Suprapubic skin (tissue), 4 donors: ENCODE results near the gene AMTN. TPM values are rescaled to one million over a fixed set of nuclear protein-coding genes. Genes with fewer than 3 reads are reported as not detected.

Experiments
- DNase-seq, 2 donors: peaks; one replicate each; pipeline ENCODE4 v3.0.0-alpha.2; 2019; ENCODE audit warnings: low spot score in 2 of 2
- H3K27ac ChIP-seq: fragments of 200-600 bp; sonication (generic); one replicate; pipeline ENCODE4 v1.5.1; 2019
- H3K27me3 ChIP-seq: fragments of 200-600 bp; sonication (generic); one replicate; pipeline ENCODE4 v1.5.1; 2019
- H3K36me3 ChIP-seq: fragments of 200-600 bp; sonication (generic); one replicate; pipeline ENCODE4 v1.5.1; 2019
- H3K4me1 ChIP-seq: fragments of 200-600 bp; sonication (generic); one replicate; pipeline ENCODE4 v1.5.1; 2019
- H3K4me3 ChIP-seq: fragments of 200-600 bp; sonication (generic); one replicate; pipeline ENCODE4 v1.5.1; 2019; ENCODE audit warnings: mild to moderate bottlenecking
- H3K9me3 ChIP-seq: fragments of 200-600 bp; sonication (generic); one replicate; pipeline ENCODE4 v1.5.1; 2019
- CTCF ChIP-seq, 2 donors: fragments of 200-600 bp in 1 of 2; fragments of 450-650 bp in 1 of 2; sonication (generic) in 1 of 2; IDR thresholded peaks; one replicate each; pipeline ENCODE4 v1.5.1; 2016 to 2019; ENCODE audit warnings: antibody characterized with exemption in 2 of 2, mild to moderate bottlenecking in 1 of 2, moderate library complexity in 1 of 2
- EP300 ChIP-seq: sonication (generic); formaldehyde crosslinking; IDR thresholded peaks from one replicate; pipeline ENCODE4 v1.6.1; 2017; ENCODE audit warnings: antibody characterized with exemption
- POLR2A ChIP-seq, 2 donors: fragments of 450-650 bp; IDR thresholded peaks; one replicate each; pipeline ENCODE4 v1.6.1; 2017; ENCODE audit warnings: antibody characterized with exemption in 2 of 2, mild to moderate bottlenecking in 2 of 2, moderate library complexity in 2 of 2
- POLR2AphosphoS5 ChIP-seq, 3 donors: sonication (generic); formaldehyde crosslinking; IDR thresholded peaks; one replicate each; pipeline ENCODE4 v1.6.1; 2017; ENCODE audit warnings: antibody characterized with exemption in 3 of 3
- WGBS: methylation state at CpG from one replicate; pipeline ENCODE4 v1.1.5; 2018; 5-methylcytosine and 5-hydroxymethylcytosine counted together
- total RNA-seq, 4 donors: library from RNA; depleted of rRNA; stranded (reverse); fragments of >200 nt; gene quantifications; one replicate each; pipeline ENCODE4 v1.1.0, GENCODE V29; 2016

The AMTN gene
- total RNA-seq, 4 donors from 2014 or later: 0.79 to 0.83 TPM; not detected in 2

GRCh38 chr4:70581980-70582379 lies 63.6 kb downstream of the AMTN start:
- Histone ChIP-seq H3K4me1 (no peaks in the 10 kb centered on the region), H3K36me3 (no peaks in the 10 kb centered on the region), H3K4me3 (no peak overlapping the region), H3K27ac (no peak overlapping the region), H3K9me3 (no peaks in the 10 kb centered on the region), H3K27me3 (no peaks in the 10 kb centered on the region)
- DNase-seq: no peak
- TF ChIP-seq POLR2A (IDR thresholded peaks at IDR 0.05) (no peak), CTCF (IDR thresholded peaks at IDR 0.05) (no peak), EP300 (no peak), POLR2AphosphoS5 (IDR thresholded peaks at IDR 0.05) (no peak)
- WGBS: 100% methylated on average over 2 of the region's 2 CpGs

Other genes starting within 250 kb of the AMTN start
- not detected for gene CABS1, start 183.6 kb upstream of the AMTN start, total RNA-seq
- gene SMR3A, start 157.8 kb upstream of the AMTN start, total RNA-seq: not detected
- gene SMR3B, start 135.4 kb upstream of the AMTN start, total RNA-seq: not detected
- gene OPRPN, start 120.6 kb upstream of the AMTN start, total RNA-seq: not detected
- gene MUC7, start 46.4 kb upstream of the AMTN start, total RNA-seq: 1 to 10 TPM in 3 of 4 donors, under 1 TPM in 1; 0.86 to 6.8 (median 1.7) TPM
- under 1 TPM in 2 of 4 donors, not detected in 2; 0.42 to 0.68 TPM for gene AMBN, start 73.7 kb downstream of the AMTN start, total RNA-seq
- not detected for gene ENAM, start 110.2 kb downstream of the AMTN start, total RNA-seq
- 1 to 10 TPM in 2 of 4 donors, under 1 TPM in 1, not detected in 1; 0.68 to 8.4 (median 1.4) TPM for gene JCHAIN, start 147.9 kb downstream of the AMTN start, total RNA-seq
- 10 to 100 TPM; 19.2 to 27.6 (median 22.6) TPM for gene UTP3, start 170.0 kb downstream of the AMTN start, total RNA-seq
- gene RUFY3, start 203.4 kb downstream of the AMTN start, total RNA-seq: 100 to 1,000 TPM in 1 of 4 donors, 10 to 100 TPM in 3; 53.2 to 155 (median 68.1) TPM